RWPE2 (cell line): Measurements from ENCODE around the gene CAST.

ENCODE experiments used
- ATAC-seq: fragments of 200-7000 bp; cut with Tn5 transposase; 3 replicates; pipeline ENCODE4 v1.9.1; 2021; ENCODE audit warnings: low read depth
- DNase-seq: peaks from one replicate; pipeline ENCODE4 v3.0.0-alpha.2; 2020; ENCODE audit warnings: low spot score
- H3K27ac ChIP-seq: fragments of 450-650 bp; 2 replicates; pipeline ENCODE4 v1.5.1; 2017; ENCODE audit warnings: mild to moderate bottlenecking; ENCODE audit not compliant: poor library complexity, severe bottlenecking
- H3K27me3 ChIP-seq: fragments of 250-450 bp; sonication (Bioruptor Pico); 2 replicates; pipeline ENCODE4 v1.5.1; 2021; ENCODE audit warnings: mild to moderate bottlenecking, moderate library complexity; ENCODE audit not compliant: insufficient read depth, poor library complexity, severe bottlenecking
- H3K36me3 ChIP-seq: fragments of 250-450 bp; sonication (Bioruptor Pico); 2 replicates; pipeline ENCODE4 v1.5.1; 2020; ENCODE audit warnings: low read depth, mild to moderate bottlenecking, moderate library complexity
- H3K4me1 ChIP-seq: fragments of 250-450 bp; sonication (Bioruptor Pico); 2 replicates; pipeline ENCODE4 v1.5.1; 2021; ENCODE audit warnings: mild to moderate bottlenecking, moderate library complexity; ENCODE audit not compliant: insufficient read depth, poor library complexity, severe bottlenecking
- H3K4me3 ChIP-seq: fragments of 250-450 bp; sonication (Bioruptor Pico); 2 replicates; pipeline ENCODE4 v1.5.1; 2021; ENCODE audit warnings: mild to moderate bottlenecking, moderate library complexity; ENCODE audit not compliant: severe bottlenecking
- H3K9me3 ChIP-seq: fragments of 250-450 bp; sonication (Bioruptor Pico); 2 replicates; pipeline ENCODE4 v1.5.1; 2021; ENCODE audit warnings: mild to moderate bottlenecking, moderate library complexity; ENCODE audit not compliant: severe bottlenecking
- CTCF ChIP-seq: fragments of 450-650 bp; IDR thresholded peaks from one replicate; pipeline ENCODE4 v1.5.1; 2017; ENCODE audit warnings: mild to moderate bottlenecking, moderate library complexity; ENCODE audit not compliant: poor library complexity, severe bottlenecking

Gene CAST

GRCh38 chr5:96753848-96754247, 91.7 kb downstream of the CAST start:
- Histone ChIP-seq H3K9me3 (no peaks in the 10 kb centered on the region), H3K36me3 (peaks cover 100% of the 10 kb centered on the region), H3K27ac (no peak overlapping the region), H3K4me3 (no peak overlapping the region), H3K4me1 (no peaks in the 10 kb centered on the region), H3K27me3 (no peaks in the 10 kb centered on the region)
- DNase-seq (no peak), ATAC-seq (no peak)
- no peak for TF ChIP-seq CTCF

GRCh38 chr5:96755851-96756250, 93.7 kb downstream of the CAST start:
- no peak for DNase-seq
- no peak for TF ChIP-seq CTCF
- H3K4me3 ChIP-seq, result no peak overlapping the region
- no peak overlapping the region for H3K27ac ChIP-seq
- no peak for ATAC-seq
- no peaks in the 10 kb centered on the region for H3K27me3 ChIP-seq
- H3K9me3 ChIP-seq, result no peaks in the 10 kb centered on the region
- H3K4me1 ChIP-seq, result no peaks in the 10 kb centered on the region
- H3K36me3 ChIP-seq, result peaks cover 100% of the 10 kb centered on the region

- no peak for DNase-seq
- no peaks in the 10 kb centered on the region for H3K27me3 ChIP-seq
Measured at GRCh38 chr5:96756985-96757384, 94.8 kb downstream of the CAST start.

GRCh38 chr5:96758621-96759020, 96.4 kb downstream of the CAST start:
- TF ChIP-seq CTCF, result no peak
- no peaks in the 10 kb centered on the region for H3K4me1 ChIP-seq
- H3K36me3 ChIP-seq, result peaks cover 100% of the 10 kb centered on the region
- H3K27me3 ChIP-seq, result no peaks in the 10 kb centered on the region
- no peak overlapping the region for H3K27ac ChIP-seq
- DNase-seq (no peak), ATAC-seq (no peak)
- H3K9me3 ChIP-seq, result no peaks in the 10 kb centered on the region
- no peak overlapping the region for H3K4me3 ChIP-seq

More at GRCh38 chr5:96756985-96757384, 94.8 kb downstream of the CAST start:
- Histone ChIP-seq H3K9me3 (no peaks in the 10 kb centered on the region), H3K4me3 (no peak overlapping the region), H3K4me1 (no peaks in the 10 kb centered on the region), H3K27ac (no peak overlapping the region), H3K36me3 (peaks cover 100% of the 10 kb centered on the region)
- ATAC-seq, result no peak
- no peak for TF ChIP-seq CTCF

GRCh38 chr5:96761618-96762017, 99.4 kb downstream of the CAST start:
- no peak for TF ChIP-seq CTCF
- DNase-seq (no peak), ATAC-seq (no peak)
- H3K4me3 ChIP-seq, result no peak overlapping the region
- no peaks in the 10 kb centered on the region for H3K9me3 ChIP-seq
- no peaks in the 10 kb centered on the region for H3K4me1 ChIP-seq
- H3K27ac ChIP-seq, result no peak overlapping the region
- peaks cover 100% of the 10 kb centered on the region for H3K36me3 ChIP-seq
- H3K27me3 ChIP-seq, result no peaks in the 10 kb centered on the region
